GM12872 (cell line): ENCODE results near the gene RAPGEF2.

Experiments
- CTCF ChIP-seq: IDR thresholded peaks from 3 replicates; pipeline ENCODE4 v1.5.1; 2011; ENCODE audit warnings: low read depth, mild to moderate bottlenecking, low read length, moderate library complexity; ENCODE audit not compliant: insufficient read depth

The RAPGEF2 gene

GRCh38 chr4:159105761-159106243 is 2.9 kb downstream of the RAPGEF2 start:
- no peak for TF ChIP-seq CTCF

GRCh38 chr4:159106636-159107035 is 3.8 kb downstream of the RAPGEF2 start:
- TF ChIP-seq CTCF, result no peak

- TF ChIP-seq CTCF, result no peak
Measured at GRCh38 chr4:159107203-159107925, 4.5 kb downstream of the RAPGEF2 start.

GRCh38 chr4:159108124-159108523 is 5.2 kb downstream of the RAPGEF2 start:
- TF ChIP-seq CTCF, result no peak

GRCh38 chr4:159110961-159111360 is 8.1 kb downstream of the RAPGEF2 start:
- TF ChIP-seq CTCF, result no peak

GRCh38 chr4:159111416-159111815 is 8.5 kb downstream of the RAPGEF2 start:
- TF ChIP-seq CTCF, result no peak

GRCh38 chr4:159117564-159117963 is 14.7 kb downstream of the RAPGEF2 start:
- no peak for TF ChIP-seq CTCF
